Esophagus muscularis mucosa (tissue), 4 donors: ENCODE data around the gene CCDC85A. TPM values are rescaled to one million over a fixed set of nuclear protein-coding genes. Genes with fewer than 3 reads are reported as not detected.

Experiments
- DNase-seq: peaks from one replicate; pipeline ENCODE4 v3.0.0-alpha.2; 2017; ENCODE audit errors: extremely low spot score
- H3K27ac ChIP-seq, 4 donors: fragments of 200-600 bp; sonication (generic); replicated peaks in 1 of 4; 1 replicate in 3 of 4; 2 replicates in 1 of 4; pipeline ENCODE4 v1.5.1; 2016 to 2019; ENCODE audit warnings: mild to moderate bottlenecking in 1 of 4
- H3K27me3 ChIP-seq, 4 donors: fragments of 200-600 bp; sonication (generic); one replicate each; pipeline versions ENCODE4 v1.5.1 to v1.6.0; 2016 to 2019
- H3K36me3 ChIP-seq, 4 donors: fragments of 200-600 bp; sonication (generic); one replicate each; pipeline ENCODE4 v1.5.1; 2016 to 2019
- H3K4me1 ChIP-seq, 4 donors: fragments of 200-600 bp; sonication (generic); one replicate each; pipeline ENCODE4 v1.5.1; 2016 to 2019
- H3K4me3 ChIP-seq, 4 donors: fragments of 200-600 bp; sonication (generic); 1 replicate in 2 of 4; 2 replicates in 2 of 4; pipeline ENCODE4 v1.5.1; 2016 to 2019; ENCODE audit warnings: mild to moderate bottlenecking in 4 of 4, moderate library complexity in 1 of 4
- H3K9me3 ChIP-seq, 4 donors: fragments of 200-600 bp; sonication (generic); 1 replicate in 3 of 4; 2 replicates in 1 of 4; pipeline ENCODE4 v1.5.1; 2016 to 2019
- EP300 ChIP-seq: sonication (generic); formaldehyde crosslinking; IDR thresholded peaks from one replicate; pipeline ENCODE4 v1.6.1; 2017; ENCODE audit warnings: antibody characterized with exemption
- POLR2A ChIP-seq: fragments of 450-650 bp; IDR thresholded peaks from one replicate; pipeline ENCODE4 v1.6.1; 2017; ENCODE audit warnings: antibody characterized with exemption, moderate library complexity, mild to moderate bottlenecking, low read depth
- POLR2AphosphoS5 ChIP-seq, 2 donors: sonication (generic); formaldehyde crosslinking; IDR thresholded peaks; one replicate each; pipeline ENCODE4 v1.6.1; 2017; ENCODE audit warnings: antibody characterized with exemption in 2 of 2
- WGBS: methylation state at CpG from one replicate; pipeline ENCODE4 v1.1.5; 2018; 5-methylcytosine and 5-hydroxymethylcytosine counted together
- intact Hi-C: fragments of 100-400 bp; cut with DNase I; formaldehyde crosslinking; loops from one replicate; pipeline ENCODE4 v1.15.1; 2023
- total RNA-seq, 4 donors: library from RNA; depleted of rRNA; stranded (reverse); fragments of >200 nt; gene quantifications; one replicate each; pipeline versions ENCODE4 v1.1.0 to v1.2.1, GENCODE V29; 2016
- TF ChIP-seq, protein P1 (sequence below), 3 experiments: fragments of 200-600 bp in 2 of 3; fragments of 450-650 bp in 1 of 3; sonication (generic) in 2 of 3; IDR thresholded peaks; one replicate each; pipeline ENCODE4 v1.5.1; 2017 to 2019; ENCODE audit warnings: antibody characterized with exemption in 3 of 3, mild to moderate bottlenecking in 2 of 3, moderate library complexity in 1 of 3

Gene CCDC85A
- total RNA-seq, 4 donors from 2014 or later, result 4.0 to 6.7 (median 5.8) TPM

DNA sequence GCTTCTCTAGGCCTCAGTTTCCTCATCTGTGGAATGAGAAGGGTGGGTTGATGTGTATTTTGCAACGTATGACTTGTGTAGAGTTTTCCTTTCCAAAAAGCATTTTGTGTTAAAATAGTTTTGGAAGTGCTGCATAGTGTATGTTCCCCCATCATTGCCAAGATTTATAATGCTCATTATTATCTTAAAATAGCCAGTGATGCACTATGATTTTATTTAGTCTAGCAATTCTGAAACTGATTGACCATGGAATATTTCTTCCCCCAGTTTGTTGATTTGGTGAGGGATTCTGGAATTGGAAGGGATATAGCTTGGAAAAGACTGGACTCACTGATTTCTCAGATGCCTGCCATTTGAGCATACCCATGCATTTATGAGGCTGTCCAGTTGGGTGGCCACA, 130.6 kb downstream of the CCDC85A start:
- no peak for TF ChIP-seq EP300
- no peak for TF ChIP-seq POLR2A
- TF ChIP-seq, protein P1, sequence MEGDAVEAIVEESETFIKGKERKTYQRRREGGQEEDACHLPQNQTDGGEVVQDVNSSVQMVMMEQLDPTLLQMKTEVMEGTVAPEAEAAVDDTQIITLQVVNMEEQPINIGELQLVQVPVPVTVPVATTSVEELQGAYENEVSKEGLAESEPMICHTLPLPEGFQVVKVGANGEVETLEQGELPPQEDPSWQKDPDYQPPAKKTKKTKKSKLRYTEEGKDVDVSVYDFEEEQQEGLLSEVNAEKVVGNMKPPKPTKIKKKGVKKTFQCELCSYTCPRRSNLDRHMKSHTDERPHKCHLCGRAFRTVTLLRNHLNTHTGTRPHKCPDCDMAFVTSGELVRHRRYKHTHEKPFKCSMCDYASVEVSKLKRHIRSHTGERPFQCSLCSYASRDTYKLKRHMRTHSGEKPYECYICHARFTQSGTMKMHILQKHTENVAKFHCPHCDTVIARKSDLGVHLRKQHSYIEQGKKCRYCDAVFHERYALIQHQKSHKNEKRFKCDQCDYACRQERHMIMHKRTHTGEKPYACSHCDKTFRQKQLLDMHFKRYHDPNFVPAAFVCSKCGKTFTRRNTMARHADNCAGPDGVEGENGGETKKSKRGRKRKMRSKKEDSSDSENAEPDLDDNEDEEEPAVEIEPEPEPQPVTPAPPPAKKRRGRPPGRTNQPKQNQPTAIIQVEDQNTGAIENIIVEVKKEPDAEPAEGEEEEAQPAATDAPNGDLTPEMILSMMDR (IDR thresholded peaks at IDR 0.05), result no peak
- no peak for TF ChIP-seq POLR2AphosphoS5 (IDR thresholded peaks at IDR 0.05)
- Histone ChIP-seq H3K27ac (no peak overlapping the region), H3K4me1 (peaks cover 0 to 6% (median 0%) of the 10 kb centered on the region in 4 donors), H3K4me3 (no peak overlapping the region), H3K9me3 (no peaks in the 10 kb centered on the region), H3K27me3 (no peaks in the 10 kb centered on the region), H3K36me3 (no peaks in the 10 kb centered on the region)
- 52% methylated on average over 1 of the region's 1 CpG for WGBS
- intact Hi-C loops, result no loop called here
- DNase-seq, result no peak

DNA sequence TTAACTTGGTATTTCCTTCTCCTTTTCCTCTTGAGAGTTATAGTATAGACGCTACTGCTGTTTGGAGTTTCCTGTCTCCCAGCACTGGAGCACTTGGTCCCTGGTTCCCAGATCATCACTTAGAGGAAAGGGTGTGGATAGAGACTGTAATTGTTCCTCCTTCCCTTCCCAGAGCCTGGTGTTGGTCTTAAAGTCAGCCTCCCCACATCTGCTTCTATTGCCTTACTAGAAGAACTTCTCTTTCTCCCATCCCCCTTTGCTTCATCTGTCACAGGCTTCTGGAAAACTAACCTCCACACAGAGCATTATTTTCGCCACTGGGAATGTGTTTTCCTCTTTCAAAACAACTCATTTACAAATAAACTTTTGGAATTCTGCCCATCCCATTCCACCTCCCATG, 131.0 kb downstream of the CCDC85A start:
- H3K4me1 ChIP-seq, result peaks cover 0 to 6% (median 0%) of the 10 kb centered on the region in 4 donors
- no peak overlapping the region for H3K27ac ChIP-seq
- no peak overlapping the region for H3K4me3 ChIP-seq
- H3K36me3 ChIP-seq, result no peaks in the 10 kb centered on the region
- H3K27me3 ChIP-seq, result no peaks in the 10 kb centered on the region
- TF ChIP-seq, protein P1 (IDR thresholded peaks at IDR 0.05), result no peak
- TF ChIP-seq POLR2A (no peak), EP300 (no peak), POLR2AphosphoS5 (IDR thresholded peaks at IDR 0.05) (no peak)
- intact Hi-C loops, result no loop called here
- DNase-seq, result no peak
- H3K9me3 ChIP-seq, result no peaks in the 10 kb centered on the region
- WGBS, result 59% methylated on average over 2 of the region's 2 CpGs

DNA sequence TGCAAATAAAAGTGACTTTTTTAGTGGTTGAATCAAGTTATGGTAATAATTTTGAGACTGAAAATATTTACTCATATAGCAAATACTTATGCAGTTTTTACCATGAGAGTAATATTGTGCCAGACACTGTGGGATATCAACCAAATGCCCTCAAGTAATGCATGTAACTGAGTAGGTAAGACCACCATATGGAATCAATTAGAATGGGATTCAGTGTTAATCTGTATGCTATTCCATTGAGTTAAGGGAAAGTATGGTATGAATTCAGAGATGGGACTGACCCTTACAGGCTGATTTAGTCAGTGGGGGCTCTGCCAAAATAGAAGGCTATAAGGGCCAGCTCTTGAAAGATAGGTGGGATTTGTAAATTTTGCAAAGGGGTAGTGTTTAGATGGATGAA, 131.6 kb downstream of the CCDC85A start:
- intact Hi-C loops, result no loop called here
- Histone ChIP-seq H3K4me1 (peaks cover 0 to 6% (median 0%) of the 10 kb centered on the region in 4 donors), H3K9me3 (no peaks in the 10 kb centered on the region), H3K4me3 (no peak overlapping the region), H3K27me3 (no peaks in the 10 kb centered on the region), H3K27ac (no peak overlapping the region), H3K36me3 (no peaks in the 10 kb centered on the region)
- TF ChIP-seq POLR2A (no peak), EP300 (no peak), POLR2AphosphoS5 (IDR thresholded peaks at IDR 0.05) (no peak)
- TF ChIP-seq, protein P1 (IDR thresholded peaks at IDR 0.05), result no peak
- no peak for DNase-seq

DNA sequence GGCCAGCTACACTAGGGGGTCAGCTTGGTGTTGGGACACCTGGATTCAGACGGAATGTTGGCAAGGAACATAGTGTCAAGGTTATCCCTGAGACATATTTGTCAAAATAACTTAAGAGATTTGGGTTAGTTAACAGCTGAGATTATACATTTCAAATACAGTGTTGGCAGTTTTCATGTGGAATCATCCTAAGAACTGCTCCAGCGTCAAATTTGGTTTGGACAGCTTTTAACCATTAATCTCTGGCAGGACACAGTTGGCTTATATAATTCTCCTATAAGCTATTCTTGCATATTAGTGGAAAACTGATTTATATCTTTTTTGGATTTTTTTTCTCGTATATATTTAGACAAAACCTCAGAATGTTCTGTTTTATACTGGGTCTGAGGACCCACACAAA, 132.2 kb downstream of the CCDC85A start:
- Histone ChIP-seq H3K4me1 (peaks cover 0 to 6% (median 0%) of the 10 kb centered on the region in 4 donors), H3K27me3 (no peaks in the 10 kb centered on the region), H3K9me3 (no peaks in the 10 kb centered on the region), H3K4me3 (no peak overlapping the region), H3K36me3 (no peaks in the 10 kb centered on the region), H3K27ac (no peak overlapping the region)
- intact Hi-C loops, result no loop called here
- no peak for TF ChIP-seq POLR2AphosphoS5 (IDR thresholded peaks at IDR 0.05)
- no peak for TF ChIP-seq EP300
- TF ChIP-seq, protein P1 (IDR thresholded peaks at IDR 0.05), result no peak
- no peak for TF ChIP-seq POLR2A
- DNase-seq, result no peak
- WGBS, result 61% methylated on average over 3 of the region's 3 CpGs

DNA sequence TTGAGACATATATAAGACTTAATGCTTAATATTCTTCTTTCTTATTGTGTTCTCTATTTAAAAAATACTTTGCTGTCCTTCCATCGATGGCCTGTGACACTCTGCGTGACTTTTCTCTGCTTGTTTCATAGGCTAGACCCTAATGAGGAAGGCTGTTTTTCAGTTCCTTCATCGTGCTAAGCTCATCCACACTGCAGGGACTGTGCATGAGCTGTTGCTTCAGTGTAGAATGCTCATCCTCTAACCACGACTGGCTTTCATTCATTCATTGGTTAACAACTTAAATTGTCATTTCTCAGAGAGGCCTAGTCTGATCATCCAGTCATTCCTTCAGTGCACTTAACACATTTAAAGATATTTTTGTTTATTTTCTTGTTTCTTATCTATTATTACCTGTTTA, 134.4 kb downstream of the CCDC85A start:
- Histone ChIP-seq H3K36me3 (no peaks in the 10 kb centered on the region), H3K27me3 (no peaks in the 10 kb centered on the region), H3K9me3 (no peaks in the 10 kb centered on the region), H3K4me1 (peaks cover 0 to 6% (median 0%) of the 10 kb centered on the region in 4 donors), H3K27ac (no peak overlapping the region), H3K4me3 (no peak overlapping the region)
- DNase-seq, result no peak
- TF ChIP-seq POLR2AphosphoS5 (IDR thresholded peaks at IDR 0.05), result no peak
- intact Hi-C loops, result no loop called here
- WGBS, result 87% methylated on average over 4 of the region's 4 CpGs
